HG03575 (cell line): ENCODE results near the gene EYA4.

Experiments used
- ATAC-seq: cut with Tn5 transposase; IDR thresholded peaks from one replicate; pipeline ENCODE4 v1.9.1; 2021; ENCODE audit not compliant: unreplicated experiment, insufficient number of reproducible peaks, low FRiP score; ENCODE audit errors: extremely low read depth

Gene EYA4

DNA sequence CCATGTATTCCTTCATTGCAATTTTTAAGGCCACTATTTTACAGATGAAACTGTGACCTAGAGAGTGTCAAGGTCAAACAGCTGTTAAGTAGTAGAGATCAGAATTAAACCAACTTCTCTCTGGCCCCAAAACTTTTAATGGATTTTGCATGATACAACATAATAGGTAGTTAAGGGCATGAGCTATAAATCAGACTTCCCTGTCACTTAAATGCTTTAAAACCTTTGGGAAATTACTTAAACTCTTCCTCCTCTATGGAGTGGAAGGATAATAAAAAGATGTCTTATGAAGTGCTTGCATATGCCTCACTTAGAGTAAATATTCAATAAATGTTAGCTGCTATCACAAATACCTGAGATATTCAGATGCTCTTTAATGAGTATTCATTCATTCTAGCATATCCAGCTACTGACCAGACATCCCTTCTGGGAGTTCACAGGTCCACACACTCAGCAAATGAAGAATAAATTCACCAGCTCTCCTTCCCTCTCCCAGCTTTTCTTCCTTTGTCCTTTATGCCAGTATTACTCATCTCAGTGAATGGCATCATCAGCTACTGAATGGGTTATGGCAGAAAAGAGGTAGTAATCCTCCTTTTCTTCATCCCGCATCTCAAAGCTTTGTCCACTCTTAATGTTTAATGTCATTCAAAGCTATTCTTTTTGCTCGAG, 36.2 kb downstream of the EYA4 start:
- ATAC-seq = no peak

DNA sequence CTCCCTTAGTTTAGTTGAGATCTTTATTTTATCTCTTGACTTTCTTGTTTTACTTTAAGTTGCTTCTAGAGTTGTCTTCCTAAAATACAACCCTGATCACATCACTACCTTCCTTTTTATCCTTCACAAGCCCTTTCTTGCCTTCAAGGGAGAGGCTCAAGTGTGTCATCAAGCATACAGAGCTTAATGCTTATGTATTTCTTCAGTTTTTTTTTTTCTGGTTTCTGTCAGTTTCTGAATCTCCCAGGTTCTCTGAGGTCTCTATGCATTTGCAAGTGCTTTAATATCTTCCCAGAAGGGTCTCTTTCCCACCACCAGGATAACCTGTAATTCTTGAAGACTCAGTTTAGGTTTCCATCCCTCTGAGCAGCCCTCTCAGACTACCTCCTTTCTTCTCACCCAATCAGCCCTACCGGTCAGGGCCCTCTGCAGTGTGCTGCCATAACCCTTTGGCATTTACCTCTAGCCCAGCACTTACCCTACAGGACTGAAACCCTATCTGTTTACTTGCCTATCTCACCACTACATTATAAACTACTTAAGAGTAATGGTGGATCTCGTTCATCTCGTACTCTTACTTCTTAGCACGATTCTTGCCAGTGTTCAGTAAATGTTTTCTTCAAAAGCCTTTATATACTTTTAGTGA, 36.9 kb downstream of the EYA4 start:
- no peak for ATAC-seq

DNA sequence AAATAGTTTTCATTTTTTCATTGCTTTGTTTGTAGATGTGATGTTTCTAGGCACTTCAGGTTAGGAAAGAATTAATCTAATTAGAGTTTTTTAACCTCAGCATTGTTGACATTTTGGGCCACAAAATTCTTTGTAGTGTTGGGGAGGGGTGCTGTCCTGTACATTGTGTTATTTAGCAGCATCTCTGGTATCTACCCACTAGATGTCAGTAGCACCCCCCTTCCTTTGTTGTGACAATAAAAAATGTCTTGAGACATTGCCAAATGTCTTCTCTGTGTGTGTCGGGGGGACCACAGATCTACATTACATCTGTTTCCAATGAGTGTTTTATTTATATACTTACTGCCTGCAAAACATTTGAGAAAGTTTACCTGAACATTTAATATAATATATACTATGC, 45.6 kb downstream of the EYA4 start:
- ATAC-seq = no peak

DNA sequence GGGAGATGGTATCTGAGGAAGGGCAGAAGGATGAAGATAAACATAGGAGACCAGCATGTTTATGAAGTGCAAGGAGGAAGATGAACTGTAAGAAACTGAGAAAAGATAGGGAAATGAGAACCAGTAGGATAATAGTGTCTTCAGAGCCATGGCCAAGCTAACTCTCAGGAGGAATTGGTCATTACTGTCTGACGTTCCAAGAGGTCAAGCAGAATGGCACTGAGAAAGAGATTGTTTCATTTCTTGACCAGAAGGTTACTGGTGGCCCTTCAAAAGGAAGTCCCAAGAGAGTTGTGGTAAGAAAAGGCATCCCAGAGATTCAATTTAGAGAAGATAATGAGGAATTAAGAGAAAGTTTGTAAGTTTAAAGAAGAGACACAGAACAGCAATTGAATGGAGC, 47.5 kb downstream of the EYA4 start:
- ATAC-seq = no peak

DNA sequence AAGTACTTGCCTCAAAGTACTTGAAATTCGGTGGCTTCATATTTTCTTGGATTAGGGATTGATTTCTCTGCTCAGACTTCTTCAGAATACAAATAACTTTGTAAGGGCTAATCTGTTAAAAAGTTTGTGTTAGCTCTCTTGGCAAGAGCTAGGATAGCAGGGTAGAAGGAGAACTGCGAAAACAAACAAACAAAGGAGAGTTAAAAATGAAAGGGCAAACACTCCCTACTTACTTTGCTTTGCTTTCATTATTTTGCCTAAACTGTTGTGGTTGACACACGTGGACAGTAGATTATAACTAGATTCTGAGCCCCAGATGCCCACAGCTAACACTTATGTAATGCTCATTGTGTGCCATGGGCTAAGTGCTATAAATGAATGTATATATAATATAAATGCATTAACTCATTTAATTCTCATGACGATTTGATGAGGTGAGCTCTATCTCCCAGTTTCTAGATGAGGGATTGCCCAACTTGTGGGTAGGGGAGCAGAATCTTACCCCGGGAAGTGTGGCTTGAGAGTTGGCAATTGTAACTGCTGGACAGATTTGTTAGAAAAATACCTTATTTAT, 48.7 kb downstream of the EYA4 start:
- no peak for ATAC-seq

DNA sequence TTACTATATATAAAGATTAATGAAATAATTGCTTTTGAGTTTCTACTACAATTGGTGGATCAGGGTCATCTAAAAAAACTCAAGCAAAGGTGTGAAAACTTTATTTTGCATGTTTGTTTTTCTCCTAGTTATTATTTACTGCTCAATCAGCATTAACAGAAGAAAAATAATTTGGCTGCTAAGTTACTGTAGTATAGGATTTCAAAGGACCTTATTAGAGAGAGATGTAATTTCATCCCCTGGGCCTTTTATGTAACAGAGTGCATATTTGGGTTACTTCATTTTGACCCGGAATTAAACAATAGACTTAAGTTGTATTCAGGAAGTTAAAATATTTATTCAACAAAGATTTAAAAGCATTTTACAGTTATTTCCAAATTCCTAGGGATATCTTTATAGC, 49.8 kb downstream of the EYA4 start:
- ATAC-seq = no peak

DNA sequence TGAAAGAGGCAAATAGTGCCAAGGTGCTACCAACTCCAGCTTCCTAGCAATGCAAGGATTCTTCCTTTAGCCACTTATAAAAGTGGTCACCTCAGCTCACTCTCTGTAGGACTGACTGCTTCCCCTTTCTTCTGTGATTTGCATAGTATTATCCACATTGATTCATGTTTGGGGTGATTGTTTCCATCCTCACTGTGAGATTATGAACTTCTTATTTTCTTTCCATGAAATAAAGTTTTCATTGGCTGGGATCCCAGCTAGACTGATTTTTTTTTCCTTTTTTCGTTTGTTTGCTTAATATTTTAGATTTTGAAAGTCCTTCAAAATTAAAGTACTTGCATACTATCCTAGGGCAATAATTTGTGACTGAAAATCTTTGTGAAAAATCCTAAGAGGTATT, 50.5 kb downstream of the EYA4 start:
- ATAC-seq = no peak

DNA sequence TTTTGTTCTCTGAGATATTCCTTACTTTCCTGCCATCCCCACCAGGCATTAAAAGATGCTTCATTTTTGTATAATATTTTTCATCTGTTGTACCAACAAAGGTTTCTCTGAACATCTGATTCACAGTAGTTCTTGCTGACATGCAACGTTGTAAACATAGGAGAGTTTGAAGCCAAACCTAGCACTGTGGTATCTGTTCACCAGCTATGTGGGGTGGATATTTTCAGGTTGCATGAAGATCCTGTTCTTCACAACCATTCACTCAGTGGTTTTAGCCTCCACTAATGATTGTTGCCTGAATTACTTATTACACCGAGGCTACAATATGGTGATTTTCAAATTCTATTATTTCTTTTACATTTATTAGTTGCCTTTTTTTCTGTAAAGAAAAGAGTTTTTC, 56.5 kb downstream of the EYA4 start:
- no peak for ATAC-seq

DNA sequence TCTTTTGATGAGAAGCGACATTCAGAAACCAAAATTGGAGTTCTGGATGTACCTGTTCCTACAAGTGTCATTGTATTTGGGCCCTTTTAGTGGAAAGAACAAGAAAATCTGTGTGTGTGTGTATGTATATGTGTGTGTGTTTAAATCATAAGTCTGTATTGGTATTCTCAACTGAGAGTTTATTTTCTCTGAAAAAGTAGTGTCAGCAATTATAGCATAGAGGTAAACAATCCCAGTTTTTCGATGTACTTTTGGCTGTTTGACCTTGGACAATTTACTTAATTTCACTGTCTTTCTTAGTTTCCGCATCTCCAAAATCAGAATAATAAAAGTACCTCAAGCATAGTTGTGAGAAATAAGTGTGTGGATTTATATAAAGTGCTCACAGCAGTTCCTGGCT, 57.2 kb downstream of the EYA4 start:
- ATAC-seq = no peak

DNA sequence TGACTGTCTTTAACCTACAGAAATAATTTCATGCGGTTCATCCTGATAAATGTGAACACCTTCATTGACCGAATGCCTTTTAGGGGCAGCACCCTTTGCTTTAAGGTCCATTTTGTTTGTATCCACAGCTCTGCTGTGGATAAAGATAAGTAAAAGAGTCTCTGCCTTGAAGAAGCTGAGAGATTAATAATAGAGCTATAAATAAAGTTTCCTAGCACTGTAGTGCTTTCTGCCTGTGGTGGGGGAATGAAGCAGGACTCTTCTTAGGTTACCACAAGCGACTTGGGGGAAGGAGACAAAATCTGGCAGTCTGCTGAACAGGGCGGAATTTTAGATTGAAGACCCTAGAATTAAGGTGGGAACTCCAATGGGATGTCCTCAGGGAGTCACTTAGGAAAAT, 57.6 kb downstream of the EYA4 start:
- ATAC-seq = no peak

DNA sequence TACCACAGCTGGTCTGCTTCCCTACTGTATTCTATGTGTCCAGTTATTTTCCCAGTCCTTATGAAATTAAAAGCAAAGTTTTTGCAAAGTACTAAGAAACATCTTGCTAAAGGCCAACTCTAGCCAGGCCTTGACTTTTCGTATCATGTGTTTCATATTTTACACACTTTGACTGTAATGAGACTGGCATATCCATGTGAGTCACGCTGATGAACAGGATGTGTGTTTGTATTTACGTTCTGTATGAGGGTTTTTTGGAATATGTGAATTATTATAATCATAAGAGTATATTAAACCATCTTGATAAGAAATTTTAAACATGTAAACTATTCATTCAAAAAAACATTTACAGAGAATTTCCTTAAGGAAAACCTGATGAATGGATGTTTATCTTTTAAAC, 59.7 kb downstream of the EYA4 start:
- ATAC-seq = no peak

DNA sequence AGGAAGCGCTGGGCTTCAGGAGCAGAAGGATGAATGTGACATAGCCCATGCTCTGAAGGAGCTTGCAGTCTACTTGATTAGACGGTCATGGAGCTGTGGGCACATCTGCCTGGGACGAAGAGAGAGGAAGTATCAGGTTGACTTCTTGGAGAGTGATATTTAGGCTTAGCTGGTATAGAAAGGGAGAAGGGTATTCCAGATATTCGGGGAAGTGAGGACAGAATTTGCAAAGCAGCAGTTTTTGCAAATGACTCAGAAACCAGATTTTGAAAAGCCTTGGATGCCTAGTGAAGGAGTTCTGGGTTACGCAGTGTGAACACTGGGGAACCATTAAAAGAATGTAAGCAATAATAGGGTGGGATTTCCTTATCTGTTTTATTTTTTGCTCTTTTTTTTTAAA, 60.7 kb downstream of the EYA4 start:
- no peak for ATAC-seq

DNA sequence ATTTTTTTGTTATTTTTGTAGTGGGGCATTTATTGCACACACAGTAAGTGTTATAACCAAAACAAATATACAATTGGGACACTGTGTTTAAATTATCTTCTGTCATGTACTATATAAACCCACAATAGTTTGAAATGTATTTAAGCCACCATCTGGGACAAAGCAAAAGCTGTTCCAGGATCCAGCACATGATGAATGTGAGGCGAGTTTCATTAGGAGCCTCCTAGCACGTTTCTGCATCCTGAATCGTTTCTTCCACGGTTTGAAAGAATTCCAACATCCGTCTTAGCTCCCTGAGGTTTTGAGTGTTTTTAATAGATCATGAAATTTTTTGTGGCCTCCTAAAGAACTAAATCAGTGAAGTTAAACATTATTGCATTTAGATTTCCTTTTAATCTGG, 65.8 kb downstream of the EYA4 start:
- ATAC-seq = no peak

DNA sequence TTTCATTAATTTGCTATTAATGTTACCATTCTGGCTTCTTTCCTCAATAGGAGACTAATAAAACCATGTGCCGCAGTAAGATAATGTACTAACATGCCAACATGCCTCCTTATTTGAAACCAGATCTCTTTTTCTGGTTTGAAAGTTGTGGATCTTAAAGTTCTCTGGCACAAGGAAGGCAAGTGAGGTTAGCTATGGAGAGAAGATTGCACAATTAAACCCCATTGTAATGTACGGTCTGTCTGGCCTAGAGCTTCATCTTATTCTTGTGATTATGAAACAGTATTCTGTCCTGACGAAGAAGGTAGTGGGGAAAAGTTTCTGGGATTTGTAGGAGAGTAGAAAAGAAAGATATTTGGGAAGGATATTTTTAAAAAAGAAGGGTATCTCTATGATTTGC, 68.4 kb downstream of the EYA4 start:
- ATAC-seq = no peak

DNA sequence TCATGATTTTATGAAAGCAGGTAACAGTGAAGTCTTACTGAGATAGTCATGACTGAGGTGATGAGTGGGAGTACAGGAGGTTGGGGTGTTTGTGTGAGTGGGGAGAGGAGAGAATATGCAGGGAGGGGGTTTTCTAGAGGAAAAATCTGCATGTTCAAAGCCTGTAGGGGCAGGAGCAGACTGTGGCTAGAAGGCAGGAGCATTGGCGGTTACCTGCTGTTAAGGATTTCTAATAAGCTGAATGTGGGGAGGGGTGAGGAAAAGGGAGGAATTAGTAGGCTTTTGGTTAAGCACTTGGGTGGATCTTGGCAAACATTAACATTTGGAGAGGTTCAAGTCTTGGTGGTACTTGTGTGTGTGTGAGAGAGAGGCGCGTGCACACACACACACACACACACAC, 70.8 kb downstream of the EYA4 start:
- ATAC-seq = no peak

DNA sequence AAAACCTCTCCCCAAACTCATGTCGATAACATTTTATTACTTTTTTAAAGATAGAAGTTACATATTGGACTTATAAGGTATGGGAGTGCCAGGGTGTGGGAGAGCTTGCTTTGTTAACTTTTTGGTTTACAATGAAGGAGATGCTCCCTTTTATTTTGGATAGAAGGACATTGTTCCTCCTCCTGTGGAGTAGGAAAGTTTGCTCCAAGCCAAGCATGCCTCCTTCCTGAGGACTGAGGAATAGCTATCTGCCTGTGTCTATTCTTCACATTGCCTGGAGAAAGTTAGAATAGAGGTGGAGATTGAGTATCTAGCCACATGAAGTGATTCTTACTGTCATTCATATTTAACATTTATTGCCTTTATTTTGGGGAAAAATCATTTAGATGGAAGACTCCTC, 71.9 kb downstream of the EYA4 start:
- no peak for ATAC-seq

DNA sequence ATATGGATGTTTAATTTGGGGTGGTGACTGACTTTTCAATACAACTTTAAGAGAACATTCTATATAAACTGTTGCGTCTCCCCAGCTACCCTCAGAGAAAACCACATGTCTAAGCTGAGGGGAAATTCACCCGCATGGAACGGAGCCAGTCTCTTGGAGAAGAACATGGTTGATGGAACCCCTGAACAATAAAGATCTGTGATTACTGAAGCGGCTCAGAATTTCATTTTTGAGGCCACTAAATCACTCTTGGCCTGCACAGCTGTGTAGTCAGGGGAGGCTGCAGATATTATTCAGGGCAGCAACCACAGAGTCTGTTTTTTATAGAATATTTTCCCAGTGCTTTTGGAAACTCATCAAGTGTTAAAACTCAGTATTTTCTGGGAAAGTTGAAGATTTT, 73.8 kb downstream of the EYA4 start:
- no peak for ATAC-seq

DNA sequence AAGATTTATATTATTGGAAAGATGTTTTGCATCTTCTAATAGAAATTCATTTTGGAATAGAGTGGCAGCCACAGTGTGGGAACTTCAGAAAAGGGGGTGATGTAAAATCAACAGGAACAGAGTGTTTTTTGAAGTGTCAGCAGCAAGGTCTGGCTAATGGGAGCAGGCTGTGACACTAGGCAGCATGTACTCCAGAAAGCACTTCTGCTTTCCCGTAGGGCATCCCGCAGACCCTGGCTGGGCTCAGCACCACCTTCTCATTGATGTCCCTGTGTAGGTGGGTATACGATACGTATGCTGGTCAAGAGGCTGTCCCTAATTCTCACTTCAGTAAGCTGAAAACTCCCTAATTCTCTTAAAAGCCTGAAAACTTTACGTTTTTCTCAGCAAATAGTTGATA, 74.7 kb downstream of the EYA4 start:
- ATAC-seq = no peak

DNA sequence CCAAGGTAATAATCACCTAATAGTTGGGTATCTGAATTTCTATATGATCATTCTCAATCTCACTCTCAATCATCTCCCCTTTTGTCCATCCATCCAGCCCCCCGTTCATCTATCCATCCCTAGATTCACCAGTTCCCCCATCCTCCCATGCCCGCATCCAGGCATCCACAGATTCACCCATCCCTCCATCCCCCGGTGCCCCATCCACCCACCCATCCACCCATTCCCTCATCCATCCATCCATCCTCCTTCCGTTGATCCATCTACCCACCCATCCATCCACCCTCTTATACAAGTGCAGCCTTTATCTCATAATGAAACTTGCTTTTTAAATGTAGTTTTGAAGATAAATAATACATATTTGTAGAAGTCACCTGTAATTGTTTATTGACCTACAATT, 76.5 kb downstream of the EYA4 start:
- no peak for ATAC-seq

DNA sequence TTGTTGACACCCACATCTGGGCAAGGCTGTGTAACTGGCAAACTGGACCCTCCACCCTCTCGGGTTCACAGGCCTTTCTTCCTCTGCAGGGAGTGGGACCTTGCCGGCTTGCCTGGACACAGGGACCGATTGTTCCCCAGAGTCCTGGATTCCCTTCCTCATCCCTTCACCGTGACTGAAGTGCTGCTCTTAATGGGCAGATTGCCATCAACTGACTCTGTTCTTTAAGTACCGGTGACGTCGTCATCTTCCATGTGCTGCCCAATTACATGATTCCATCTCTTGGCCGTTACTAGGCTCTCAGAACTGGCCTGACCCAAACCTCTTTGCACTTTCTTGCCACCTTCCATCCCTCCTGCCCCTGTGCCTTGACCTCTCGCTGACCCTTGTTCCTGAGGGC, 85.4 kb downstream of the EYA4 start:
- ATAC-seq = no peak

DNA sequence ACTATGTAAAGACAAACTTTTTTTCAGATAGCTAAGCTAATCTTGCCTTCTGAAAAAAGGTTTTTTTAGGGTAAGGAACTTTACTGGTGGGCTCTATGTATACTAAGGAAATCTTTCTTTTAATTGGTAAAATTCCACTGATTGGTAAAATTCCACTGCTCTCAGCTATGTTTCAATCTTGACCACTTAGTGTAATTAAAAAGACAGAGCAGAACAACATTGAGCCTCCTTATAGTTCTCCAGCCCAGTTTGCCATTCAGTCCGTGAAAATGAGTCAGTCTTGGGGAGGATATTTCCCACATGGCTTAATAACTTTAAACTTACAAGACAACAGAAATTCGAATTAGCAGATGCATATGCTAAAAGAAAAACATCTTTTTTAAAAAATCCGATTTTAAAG, 92.7 kb downstream of the EYA4 start:
- ATAC-seq = no peak
